GM13977 (cell line): ENCODE measurements around the gene PARD3.
A peak's percentile ranks its signal among the peaks of the same experiment; 100 is the strongest.

Experiments used
- DNase-seq: peaks from one replicate; pipeline ENCODE4 v3.0.0; 2012; ENCODE audit warnings: low spot score
- CTCF ChIP-seq: IDR thresholded peaks from 2 replicates; pipeline ENCODE4 v1.5.1; 2012; ENCODE audit warnings: mild to moderate bottlenecking, control low read depth; ENCODE audit not compliant: insufficient read depth; ENCODE audit errors: extremely low read depth, missing control alignments
- in situ Hi-C: fragments of 300-500 bp; cut with MboI; formaldehyde crosslinking; loops from one replicate; pipeline ENCODE4 v1.12.0; 2022; ENCODE audit warnings: low sequenced_read_pairs, low pct_unique_long_range_greater_than_20kb, mixed read lengths, inconsistent platforms; ENCODE audit not compliant: unreplicated experiment

The PARD3 gene

GRCh38 chr10:34565934-34566333 lies 249.2 kb downstream of the PARD3 start:
- no peak for DNase-seq
- TF ChIP-seq CTCF, result no peak
- in situ Hi-C loops, result no loop called here

- TF ChIP-seq CTCF, result no peak
- DNase-seq, result peak; percentile 10
- in situ Hi-C loops, result no loop called here
Measured at GRCh38 chr10:34558093-34558583, 257.0 kb downstream of the PARD3 start.

- DNase-seq, result no peak
- TF ChIP-seq CTCF, result no peak
- in situ Hi-C loops, result no loop called here
Measured at GRCh38 chr10:34557173-34557572, 257.9 kb downstream of the PARD3 start.

GRCh38 chr10:34555653-34556052 lies 259.4 kb downstream of the PARD3 start:
- no peak for DNase-seq
- in situ Hi-C loops, result no loop called here
- TF ChIP-seq CTCF, result no peak

GRCh38 chr10:34553747-34554146 lies 261.3 kb downstream of the PARD3 start:
- DNase-seq, result no peak
- in situ Hi-C loops, result no loop called here
- TF ChIP-seq CTCF, result no peak

GRCh38 chr10:34551295-34551694 lies 263.8 kb downstream of the PARD3 start:
- TF ChIP-seq CTCF, result no peak
- DNase-seq, result no peak
- in situ Hi-C loops, result no loop called here

- no peak for TF ChIP-seq CTCF
- in situ Hi-C loops, result no loop called here
- DNase-seq, result no peak
Measured at GRCh38 chr10:34549953-34550352, 265.1 kb downstream of the PARD3 start.
